A549 treated with Hydrocortisone at 1 μM for 4 hours (cell line): ENCODE results near the gene MAP2K1. TPM values are rescaled to one million over a fixed set of nuclear protein-coding genes. Genes with fewer than 3 reads are reported as not detected.

ENCODE experiments used
- total RNA-seq: library from RNA; stranded (reverse); fragments of 200-300 nt; extraction: Qiagen RNA extraction; gene quantifications from 5 replicates; pipeline ENCODE4 v1.2.3, GENCODE V29; 2022

The MAP2K1 gene
- 96.1 to 133 TPM (median 121 TPM) in 5 replicates for total RNA-seq

DNA sequence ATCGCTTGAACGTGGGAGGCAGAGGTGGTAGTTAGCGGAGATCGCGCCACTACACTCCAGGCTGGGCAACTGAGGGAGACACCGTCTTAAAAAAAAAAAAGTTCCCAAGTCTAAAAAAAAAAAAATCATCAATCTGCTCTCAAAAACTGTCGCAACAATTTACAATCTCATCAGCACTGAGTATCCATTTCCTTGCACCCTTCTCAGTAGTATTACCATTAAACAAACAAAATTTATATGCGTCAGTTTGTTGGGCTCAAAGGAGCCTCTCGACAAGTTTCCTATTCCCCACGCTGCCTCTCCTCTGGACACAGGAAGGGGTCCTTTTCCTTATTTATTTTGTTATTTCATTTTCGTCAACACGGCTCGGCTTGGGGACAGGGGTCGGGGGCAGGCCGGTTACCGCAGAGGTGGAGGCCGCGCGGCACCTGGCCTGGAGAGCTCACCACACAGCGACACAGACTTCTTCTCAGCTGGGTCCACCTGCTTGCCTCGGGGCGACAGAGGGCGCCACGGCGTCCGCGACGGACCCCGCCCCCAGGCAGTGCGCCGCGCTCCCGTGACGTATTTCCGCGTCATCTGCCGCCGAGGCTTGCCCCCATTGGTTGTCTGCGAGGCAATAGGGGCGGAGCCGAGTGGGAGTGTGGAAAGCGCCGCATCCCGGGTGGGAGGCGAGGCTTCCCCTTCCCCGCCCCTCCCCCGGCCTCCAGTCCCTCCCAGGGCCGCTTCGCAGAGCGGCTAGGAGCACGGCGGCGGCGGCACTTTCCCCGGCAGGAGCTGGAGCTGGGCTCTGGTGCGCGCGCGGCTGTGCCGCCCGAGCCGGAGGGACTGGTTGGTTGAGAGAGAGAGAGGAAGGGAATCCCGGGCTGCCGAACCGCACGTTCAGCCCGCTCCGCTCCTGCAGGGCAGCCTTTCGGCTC is at the start of gene MAP2K1:
Gene MAP2K1, plus strand, starts transcription at position 709 of the 920 bp plus-strand sequence. CDS start 436 bp downstream, outside the sequence.

DNA sequence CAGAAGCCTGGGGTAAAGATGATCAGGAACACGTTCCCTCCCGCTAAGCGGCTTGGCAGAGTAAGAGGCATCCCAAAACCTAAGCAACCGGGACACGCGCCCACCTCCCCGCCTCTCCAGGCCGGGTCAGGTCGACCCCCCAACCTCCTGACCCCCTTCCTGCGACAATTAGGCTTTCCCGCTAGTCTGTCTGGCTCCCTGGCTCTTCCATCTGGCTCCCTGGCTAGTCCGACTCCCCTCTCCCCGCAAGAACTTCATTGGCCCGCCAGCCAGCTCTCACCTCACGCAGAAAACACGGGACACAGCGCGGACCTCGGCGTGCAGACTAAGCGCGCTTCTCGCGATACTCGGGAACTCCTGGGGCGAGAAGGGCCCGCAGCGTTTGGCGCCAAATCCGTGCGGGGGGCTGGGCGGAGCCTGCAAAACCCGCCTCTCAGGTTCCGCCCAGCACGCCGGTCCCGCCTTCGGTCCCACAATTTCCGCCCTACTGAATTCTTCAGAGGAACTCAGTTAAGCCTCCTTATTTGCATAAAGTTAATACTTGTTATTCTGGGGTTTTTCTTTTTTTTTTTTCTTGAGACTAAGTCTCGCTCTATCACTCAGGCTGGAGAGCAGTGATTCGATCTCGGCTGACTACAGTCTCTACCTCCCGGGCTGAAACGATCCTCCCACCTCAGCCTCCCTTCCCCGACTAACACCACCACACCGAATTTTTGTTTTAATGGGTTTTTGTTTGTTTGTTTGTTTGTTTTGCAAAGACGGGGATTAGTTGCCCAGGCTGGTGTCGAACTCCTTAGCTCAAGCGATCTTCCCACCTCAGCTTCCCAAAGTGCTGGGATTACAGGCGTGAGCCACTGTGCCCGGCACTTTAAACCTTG is 30.1 kb upstream of the MAP2K1 start, which contains the start of gene TIPIN:
Gene TIPIN, minus strand, starts transcription at position 327 of the 878 bp plus-strand sequence. CDS start 3,738 bp downstream, outside the sequence.

DNA sequence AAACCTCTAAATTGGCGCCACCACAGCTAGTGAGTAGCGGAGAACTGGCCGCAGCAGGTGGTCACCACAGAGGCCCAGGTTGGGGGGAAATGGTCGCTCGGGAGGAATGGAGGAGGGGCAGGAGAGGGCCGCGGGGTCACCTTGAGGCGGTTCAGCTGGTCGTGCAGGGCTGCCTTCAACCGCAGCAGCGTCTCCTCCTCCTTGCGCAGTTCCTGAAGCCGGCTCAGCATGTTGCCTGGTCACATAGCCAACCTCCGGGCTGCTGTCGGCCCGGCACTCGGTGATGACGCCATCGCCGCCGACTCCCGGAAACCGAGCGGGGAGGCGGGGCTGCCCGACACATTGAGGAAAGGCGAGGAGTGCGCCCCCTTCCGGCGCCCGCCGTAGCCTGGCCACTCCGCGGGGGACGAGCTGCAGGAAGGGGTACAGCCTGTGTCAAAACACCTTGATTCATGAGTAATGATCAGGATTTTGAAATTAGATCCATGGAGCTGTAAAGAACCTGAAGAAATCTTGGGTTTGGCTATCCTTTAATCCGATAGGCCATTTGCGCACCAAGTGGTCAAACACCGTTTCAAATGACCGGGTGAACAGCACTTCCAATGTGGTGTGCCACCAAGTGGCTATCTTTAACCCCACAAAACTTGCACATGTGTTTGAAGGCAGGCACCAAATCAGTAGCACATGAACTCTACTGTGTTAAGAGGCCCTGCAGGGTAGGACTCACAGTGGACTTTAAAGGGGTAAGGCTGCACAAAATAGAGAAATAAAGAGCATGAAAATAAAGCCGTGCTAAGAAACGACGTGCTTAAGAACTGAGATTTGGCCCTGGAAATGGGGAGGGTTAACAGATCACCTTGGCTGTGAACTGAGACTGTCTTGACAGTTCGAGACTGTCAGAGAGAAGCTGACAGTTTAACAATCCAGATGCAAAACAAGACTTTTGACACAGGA is 111.1 kb downstream of the MAP2K1 start, which contains the start of gene SNAPC5:
Gene SNAPC5, minus strand, starts transcription at position 261 of the 954 bp plus-strand sequence. Its CDS starts 31 bp downstream, at position 230.

DNA sequence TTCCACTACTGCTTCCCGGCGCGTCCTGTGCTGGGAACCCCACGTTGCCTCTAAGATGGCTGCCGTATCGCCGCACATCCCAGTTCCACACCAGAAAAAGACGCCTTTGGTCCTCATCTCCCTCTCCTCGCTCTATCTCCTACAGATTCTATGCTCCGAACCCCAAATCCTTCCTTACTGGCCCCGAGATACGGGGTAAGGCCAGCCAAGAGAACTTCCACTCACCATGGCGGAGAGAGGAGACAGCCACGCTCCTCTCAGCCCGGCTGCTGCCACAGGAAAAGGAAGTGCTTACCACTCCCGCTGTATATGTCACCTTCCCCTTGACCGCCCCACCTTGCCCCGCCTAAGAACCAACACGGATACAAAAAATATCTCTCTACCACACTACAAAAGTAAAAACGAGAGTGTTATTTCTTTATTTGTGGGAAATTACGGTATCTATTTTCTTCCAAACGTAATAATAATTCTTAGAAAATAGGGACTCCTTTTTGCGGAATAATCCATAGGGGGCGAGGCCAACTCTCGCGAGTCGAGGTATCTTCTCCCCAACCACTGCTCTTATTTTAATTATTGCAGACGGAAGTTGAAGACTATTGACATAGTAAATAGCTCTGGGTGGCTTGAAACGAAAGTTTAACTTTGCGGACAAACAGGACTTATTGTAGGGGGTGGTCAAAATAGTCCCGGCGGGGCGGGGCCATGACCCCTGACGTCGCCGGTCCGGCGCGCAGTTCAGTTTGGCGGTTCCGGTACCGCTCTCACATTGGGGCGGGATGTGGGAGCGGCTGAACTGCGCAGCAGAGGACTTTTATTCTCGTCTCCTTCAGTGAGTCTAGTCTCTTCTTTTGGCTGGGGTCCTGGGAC is 118.1 kb downstream of the MAP2K1 start, which contains the start of the genes RPL4 and ZWILCH:
Gene RPL4, minus strand, starts transcription at position 293 of the 867 bp plus-strand sequence. Its CDS starts 65 bp downstream, at position 228.
Gene ZWILCH, plus strand, starts transcription at position 764 of the 867 bp plus-strand sequence. Its CDS starts 13 bp downstream, at position 777.

Other genes starting within 250 kb of the MAP2K1 start
- 0.17 to 0.76 TPM (median 0.30 TPM) in 5 replicates for gene MEGF11, start 133.2 kb upstream of the MAP2K1 start, total RNA-seq
- 27.1 to 40.4 TPM (median 33.5 TPM) in 5 replicates for gene DIS3L, start 93.3 kb upstream of the MAP2K1 start, total RNA-seq
- gene TIPIN, start 30.2 kb upstream of the MAP2K1 start, total RNA-seq = 21.1 to 25.6 TPM (median 25.0 TPM) in 5 replicates
- 45.5 to 63.4 TPM (median 47.7 TPM) in 5 replicates for gene SNAPC5, start 110.8 kb downstream of the MAP2K1 start, total RNA-seq
- gene RPL4, start 117.9 kb downstream of the MAP2K1 start, total RNA-seq = 5,078 to 6,284 TPM (median 5,277 TPM) in 5 replicates
- gene ZWILCH, start 118.4 kb downstream of the MAP2K1 start, total RNA-seq = 32.2 to 39.2 TPM (median 35.5 TPM) in 5 replicates
- gene LCTL, start 179.1 kb downstream of the MAP2K1 start, total RNA-seq = 0.03 TPM in 1 of 5 replicates, not detected in the others